HepG2 (cell line): ENCODE data around the gene RNPEPL1. TPM values are rescaled to one million over a fixed set of nuclear protein-coding genes. Genes with fewer than 3 reads are reported as not detected.

Experiments
- ARID2 ChIP-seq: sonication (generic); formaldehyde crosslinking; IDR thresholded peaks from 2 replicates; pipeline ENCODE4 v1.8.1; 2022; ENCODE audit warnings: mild to moderate bottlenecking, missing genetic modification reagents, borderline replicate concordance
- BRD4 ChIP-seq: sonication (generic); formaldehyde crosslinking; IDR thresholded peaks from 2 replicates; pipeline ENCODE4 v1.4.0; 2020; ENCODE audit warnings: missing genetic modification reagents
- POGZ ChIP-seq: sonication (generic); formaldehyde crosslinking; IDR thresholded peaks from 2 replicates; pipeline ENCODE4 v1.4.0; 2020; ENCODE audit warnings: mild to moderate bottlenecking, missing genetic modification reagents
- ZNF121 ChIP-seq: sonication (generic); formaldehyde crosslinking; IDR thresholded peaks from 2 replicates; pipeline ENCODE4 v1.5.0; 2020; ENCODE audit warnings: mild to moderate bottlenecking, missing genetic modification reagents
- ZNF30 ChIP-seq: sonication (generic); formaldehyde crosslinking; IDR thresholded peaks from 2 replicates; pipeline ENCODE4 v1.5.0; 2020; ENCODE audit warnings: mild to moderate bottlenecking, missing genetic modification reagents
- ZNF484 ChIP-seq: sonication (generic); formaldehyde crosslinking; IDR thresholded peaks from 2 replicates; pipeline ENCODE4 v1.5.1; 2020; ENCODE audit warnings: mild to moderate bottlenecking, low read depth, missing genetic modification reagents, borderline replicate concordance
- ZSCAN21 ChIP-seq: sonication (generic); formaldehyde crosslinking; IDR thresholded peaks from 2 replicates; pipeline ENCODE4 v1.8.0; 2022; ENCODE audit warnings: mild to moderate bottlenecking, missing genetic modification reagents, moderate library complexity, borderline replicate concordance
- polyA plus RNA-seq, 8 experiments: library from polyadenylated mRNA; depleted of rRNA in 3 of 8; stranded (reverse) in 7 of 8; unstranded in 1 of 8; fragments of >200 nt; fragmentation: Illumina TruSeq in 4 of 8; extraction: Trizol in 4 of 8; gene quantifications; 2 replicates each; pipeline versions ENCODE4 v1.2.1 to v1.2.3, GENCODE V29; 2011 to 2016; ENCODE audit warnings: low read depth in 4 of 8, missing spikeins in 1 of 8, mixed read lengths in 1 of 8; ENCODE audit not compliant: insufficient read depth in 1 of 8
- total RNA-seq, 5 experiments: library from RNA; depleted of rRNA; stranded (reverse); fragments of >200 nt; fragmentation: Illumina TruSeq; extraction: Trizol; gene quantifications; 2 replicates each; pipeline ENCODE4 v1.2.3, GENCODE V29; 2016; ENCODE audit warnings: low read depth in 1 of 5
- TF ChIP-seq, protein P1 (sequence below): sonication (generic); formaldehyde crosslinking; IDR thresholded peaks from 2 replicates; pipeline ENCODE4 v1.4.0; 2020; ENCODE audit warnings: missing genetic modification reagents, borderline replicate concordance
- TF ChIP-seq, protein P2 (sequence below): sonication (generic); formaldehyde crosslinking; IDR thresholded peaks from 2 replicates; pipeline ENCODE4 v1.4.0; 2020; ENCODE audit warnings: missing genetic modification reagents
- TF ChIP-seq, protein P3 (sequence below): sonication (generic); formaldehyde crosslinking; conservative IDR thresholded peaks from 2 replicates; pipeline ENCODE4 v1.4.0; 2020; ENCODE audit warnings: mild to moderate bottlenecking, missing genetic modification reagents, moderate library complexity
- TF ChIP-seq, protein P4 (sequence below): IDR thresholded peaks from 2 replicates; pipeline ENCODE4 v1.6.1; 2016; ENCODE audit warnings: missing genetic modification reagents, missing compliant biosample characterization
- TF ChIP-seq, protein P5 (sequence below): sonication (generic); formaldehyde crosslinking; IDR thresholded peaks from 2 replicates; pipeline ENCODE4 v1.5.1; 2020; ENCODE audit warnings: missing genetic modification reagents, mild to moderate bottlenecking, borderline replicate concordance
- TF ChIP-seq, protein P6 (sequence below): sonication (generic); formaldehyde crosslinking; IDR thresholded peaks from 2 replicates; pipeline ENCODE4 v1.4.0; 2020; ENCODE audit warnings: missing genetic modification reagents

RNPEPL1 gene
- total and polyA plus RNA-seq, 2 of the 13 experiments (the other 11 are each of a cell fraction or from before 2014, with no cell fraction given): 13.0 to 18.0 TPM

DNA sequence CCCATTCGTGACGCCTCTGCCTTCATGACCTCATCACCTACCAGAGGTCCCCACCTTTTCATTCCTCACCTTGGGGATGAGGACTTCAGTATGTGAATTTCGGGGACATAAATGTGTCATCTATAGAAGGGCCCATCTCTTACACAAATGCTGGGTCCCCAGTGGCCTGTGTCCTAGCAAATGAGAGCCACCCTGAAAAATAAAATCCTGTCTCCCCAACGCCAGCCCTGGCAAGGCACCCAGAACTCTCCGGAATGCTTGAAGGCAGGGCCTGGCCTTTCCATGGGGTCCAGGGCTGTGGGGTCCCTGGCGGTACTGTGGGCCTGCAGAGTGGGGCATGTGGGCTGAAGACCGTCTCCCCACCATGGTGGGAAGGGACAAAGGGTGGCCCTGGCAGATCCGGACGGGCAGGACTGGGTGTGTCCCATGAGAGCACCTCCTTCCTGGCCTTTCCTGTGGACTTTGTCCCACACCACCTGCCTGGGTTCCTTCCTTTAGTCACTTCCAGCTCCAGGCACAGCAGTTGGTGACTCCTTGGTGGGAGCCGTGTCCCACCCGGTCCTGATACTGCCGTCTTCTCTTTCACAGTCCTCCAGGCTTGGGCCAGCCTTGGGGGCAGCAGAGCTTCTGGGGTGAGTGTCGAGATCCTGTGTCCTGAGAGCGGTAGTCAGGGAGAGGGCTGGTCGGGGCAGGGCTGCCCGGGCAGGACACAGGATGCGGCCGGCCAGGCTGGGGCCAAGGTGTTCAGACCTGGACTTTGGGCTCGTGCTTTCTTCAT, 36.8 kb downstream of the RNPEPL1 start (continued):
- TF ChIP-seq, protein P1, sequence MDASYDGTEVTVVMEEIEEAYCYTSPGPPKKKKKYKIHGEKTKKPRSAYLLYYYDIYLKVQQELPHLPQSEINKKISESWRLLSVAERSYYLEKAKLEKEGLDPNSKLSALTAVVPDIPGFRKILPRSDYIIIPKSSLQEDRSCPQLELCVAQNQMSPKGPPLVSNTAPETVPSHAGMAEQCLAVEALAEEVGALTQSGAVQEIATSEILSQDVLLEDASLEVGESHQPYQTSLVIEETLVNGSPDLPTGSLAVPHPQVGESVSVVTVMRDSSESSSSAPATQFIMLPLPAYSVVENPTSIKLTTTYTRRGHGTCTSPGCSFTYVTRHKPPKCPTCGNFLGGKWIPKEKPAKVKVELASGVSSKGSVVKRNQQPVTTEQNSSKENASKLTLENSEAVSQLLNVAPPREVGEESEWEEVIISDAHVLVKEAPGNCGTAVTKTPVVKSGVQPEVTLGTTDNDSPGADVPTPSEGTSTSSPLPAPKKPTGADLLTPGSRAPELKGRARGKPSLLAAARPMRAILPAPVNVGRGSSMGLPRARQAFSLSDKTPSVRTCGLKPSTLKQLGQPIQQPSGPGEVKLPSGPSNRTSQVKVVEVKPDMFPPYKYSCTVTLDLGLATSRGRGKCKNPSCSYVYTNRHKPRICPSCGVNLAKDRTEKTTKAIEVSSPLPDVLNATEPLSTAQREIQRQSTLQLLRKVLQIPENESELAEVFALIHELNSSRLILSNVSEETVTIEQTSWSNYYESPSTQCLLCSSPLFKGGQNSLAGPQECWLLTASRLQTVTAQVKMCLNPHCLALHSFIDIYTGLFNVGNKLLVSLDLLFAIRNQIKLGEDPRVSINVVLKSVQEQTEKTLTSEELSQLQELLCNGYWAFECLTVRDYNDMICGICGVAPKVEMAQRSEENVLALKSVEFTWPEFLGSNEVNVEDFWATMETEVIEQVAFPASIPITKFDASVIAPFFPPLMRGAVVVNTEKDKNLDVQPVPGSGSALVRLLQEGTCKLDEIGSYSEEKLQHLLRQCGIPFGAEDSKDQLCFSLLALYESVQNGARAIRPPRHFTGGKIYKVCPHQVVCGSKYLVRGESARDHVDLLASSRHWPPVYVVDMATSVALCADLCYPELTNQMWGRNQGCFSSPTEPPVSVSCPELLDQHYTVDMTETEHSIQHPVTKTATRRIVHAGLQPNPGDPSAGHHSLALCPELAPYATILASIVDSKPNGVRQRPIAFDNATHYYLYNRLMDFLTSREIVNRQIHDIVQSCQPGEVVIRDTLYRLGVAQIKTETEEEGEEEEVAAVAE (CRISPR knock-in tag): no peak
- TF ChIP-seq, protein P2, sequence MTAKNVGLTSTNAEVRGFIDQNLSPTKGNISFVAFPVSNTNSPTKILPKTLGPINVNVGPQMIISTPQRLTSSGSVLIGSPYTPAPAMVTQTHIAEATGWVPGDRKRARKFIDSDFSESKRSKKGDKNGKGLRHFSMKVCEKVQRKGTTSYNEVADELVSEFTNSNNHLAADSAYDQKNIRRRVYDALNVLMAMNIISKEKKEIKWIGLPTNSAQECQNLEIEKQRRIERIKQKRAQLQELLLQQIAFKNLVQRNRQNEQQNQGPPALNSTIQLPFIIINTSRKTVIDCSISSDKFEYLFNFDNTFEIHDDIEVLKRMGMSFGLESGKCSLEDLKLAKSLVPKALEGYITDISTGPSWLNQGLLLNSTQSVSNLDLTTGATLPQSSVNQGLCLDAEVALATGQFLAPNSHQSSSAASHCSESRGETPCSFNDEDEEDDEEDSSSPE (CRISPR knock-in tag): peak; percentile 35; the same call in 1 of the 2 replicates
- TF ChIP-seq ZNF30 (CRISPR knock-in tag) (0 out of 2 replicates have a peak, but pooled peaks have one; percentile 56), ZNF484 (CRISPR knock-in tag) (no peak), ARID2 (0 out of 2 replicates have a peak, but pooled peaks have one; percentile 53), ZSCAN21 (peak; percentile 16; the same call in 1 of the 2 replicates), ZNF121 (peak; percentile 64; the same call in 1 of the 2 replicates), POGZ (peak; percentile 35; the same call in 1 of the 2 replicates), BRD4 (CRISPR knock-in tag) (peak; percentile 70; the same call in 1 of the 2 replicates)
- TF ChIP-seq, protein P3, sequence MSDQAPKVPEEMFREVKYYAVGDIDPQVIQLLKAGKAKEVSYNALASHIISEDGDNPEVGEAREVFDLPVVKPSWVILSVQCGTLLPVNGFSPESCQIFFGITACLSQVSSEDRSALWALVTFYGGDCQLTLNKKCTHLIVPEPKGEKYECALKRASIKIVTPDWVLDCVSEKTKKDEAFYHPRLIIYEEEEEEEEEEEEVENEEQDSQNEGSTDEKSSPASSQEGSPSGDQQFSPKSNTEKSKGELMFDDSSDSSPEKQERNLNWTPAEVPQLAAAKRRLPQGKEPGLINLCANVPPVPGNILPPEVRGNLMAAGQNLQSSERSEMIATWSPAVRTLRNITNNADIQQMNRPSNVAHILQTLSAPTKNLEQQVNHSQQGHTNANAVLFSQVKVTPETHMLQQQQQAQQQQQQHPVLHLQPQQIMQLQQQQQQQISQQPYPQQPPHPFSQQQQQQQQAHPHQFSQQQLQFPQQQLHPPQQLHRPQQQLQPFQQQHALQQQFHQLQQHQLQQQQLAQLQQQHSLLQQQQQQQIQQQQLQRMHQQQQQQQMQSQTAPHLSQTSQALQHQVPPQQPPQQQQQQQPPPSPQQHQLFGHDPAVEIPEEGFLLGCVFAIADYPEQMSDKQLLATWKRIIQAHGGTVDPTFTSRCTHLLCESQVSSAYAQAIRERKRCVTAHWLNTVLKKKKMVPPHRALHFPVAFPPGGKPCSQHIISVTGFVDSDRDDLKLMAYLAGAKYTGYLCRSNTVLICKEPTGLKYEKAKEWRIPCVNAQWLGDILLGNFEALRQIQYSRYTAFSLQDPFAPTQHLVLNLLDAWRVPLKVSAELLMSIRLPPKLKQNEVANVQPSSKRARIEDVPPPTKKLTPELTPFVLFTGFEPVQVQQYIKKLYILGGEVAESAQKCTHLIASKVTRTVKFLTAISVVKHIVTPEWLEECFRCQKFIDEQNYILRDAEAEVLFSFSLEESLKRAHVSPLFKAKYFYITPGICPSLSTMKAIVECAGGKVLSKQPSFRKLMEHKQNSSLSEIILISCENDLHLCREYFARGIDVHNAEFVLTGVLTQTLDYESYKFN (CRISPR knock-in tag): peak; percentile 77
- TF ChIP-seq, protein P4, sequence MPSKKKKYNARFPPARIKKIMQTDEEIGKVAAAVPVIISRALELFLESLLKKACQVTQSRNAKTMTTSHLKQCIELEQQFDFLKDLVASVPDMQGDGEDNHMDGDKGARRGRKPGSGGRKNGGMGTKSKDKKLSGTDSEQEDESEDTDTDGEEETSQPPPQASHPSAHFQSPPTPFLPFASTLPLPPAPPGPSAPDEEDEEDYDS: peak; percentile 79; the same call in 1 of the 2 replicates
- TF ChIP-seq, protein P5, sequence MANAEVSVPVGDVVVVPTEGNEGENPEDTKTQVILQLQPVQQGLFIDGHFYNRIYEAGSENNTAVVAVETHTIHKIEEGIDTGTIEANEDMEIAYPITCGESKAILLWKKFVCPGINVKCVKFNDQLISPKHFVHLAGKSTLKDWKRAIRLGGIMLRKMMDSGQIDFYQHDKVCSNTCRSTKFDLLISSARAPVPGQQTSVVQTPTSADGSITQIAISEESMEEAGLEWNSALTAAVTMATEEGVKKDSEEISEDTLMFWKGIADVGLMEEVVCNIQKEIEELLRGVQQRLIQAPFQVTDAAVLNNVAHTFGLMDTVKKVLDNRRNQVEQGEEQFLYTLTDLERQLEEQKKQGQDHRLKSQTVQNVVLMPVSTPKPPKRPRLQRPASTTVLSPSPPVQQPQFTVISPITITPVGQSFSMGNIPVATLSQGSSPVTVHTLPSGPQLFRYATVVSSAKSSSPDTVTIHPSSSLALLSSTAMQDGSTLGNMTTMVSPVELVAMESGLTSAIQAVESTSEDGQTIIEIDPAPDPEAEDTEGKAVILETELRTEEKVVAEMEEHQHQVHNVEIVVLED: peak; percentile 43; the same call in 1 of the 2 replicates
- TF ChIP-seq, protein P6, sequence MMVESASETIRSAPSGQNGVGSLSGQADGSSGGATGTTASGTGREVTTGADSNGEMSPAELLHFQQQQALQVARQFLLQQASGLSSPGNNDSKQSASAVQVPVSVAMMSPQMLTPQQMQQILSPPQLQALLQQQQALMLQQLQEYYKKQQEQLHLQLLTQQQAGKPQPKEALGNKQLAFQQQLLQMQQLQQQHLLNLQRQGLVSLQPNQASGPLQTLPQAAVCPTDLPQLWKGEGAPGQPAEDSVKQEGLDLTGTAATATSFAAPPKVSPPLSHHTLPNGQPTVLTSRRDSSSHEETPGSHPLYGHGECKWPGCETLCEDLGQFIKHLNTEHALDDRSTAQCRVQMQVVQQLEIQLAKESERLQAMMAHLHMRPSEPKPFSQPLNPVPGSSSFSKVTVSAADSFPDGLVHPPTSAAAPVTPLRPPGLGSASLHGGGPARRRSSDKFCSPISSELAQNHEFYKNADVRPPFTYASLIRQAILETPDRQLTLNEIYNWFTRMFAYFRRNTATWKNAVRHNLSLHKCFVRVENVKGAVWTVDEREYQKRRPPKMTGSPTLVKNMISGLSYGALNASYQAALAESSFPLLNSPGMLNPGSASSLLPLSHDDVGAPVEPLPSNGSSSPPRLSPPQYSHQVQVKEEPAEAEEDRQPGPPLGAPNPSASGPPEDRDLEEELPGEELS (CRISPR knock-in tag): 0 out of 2 replicates have a peak, but pooled peaks have one; percentile 26
